Neural crest cell (in vitro differentiated cells): ENCODE results near the gene GNA14. TPM values are rescaled to one million over a fixed set of nuclear protein-coding genes. Genes with fewer than 3 reads are reported as not detected.

ENCODE experiments used
- DNase-seq: peaks from one replicate; pipeline ENCODE4 v3.0.0; 2021; ENCODE audit warnings: low read depth, mixed read lengths, low spot score
- H3K27ac Mint-ChIP-seq: one replicate; pipeline ENCODE4 v1.8.0; 2021; ENCODE audit warnings: mild to moderate bottlenecking, mixed read lengths; ENCODE audit not compliant: unreplicated experiment
- H3K27me3 Mint-ChIP-seq: 2 replicates; pipeline ENCODE4 v1.8.0; 2021; ENCODE audit warnings: low read depth, mild to moderate bottlenecking, mixed read lengths
- H3K36me3 Mint-ChIP-seq: 2 replicates; pipeline ENCODE4 v1.8.0; 2021; ENCODE audit warnings: low read depth, mild to moderate bottlenecking, mixed read lengths
- H3K4me1 Mint-ChIP-seq: 2 replicates; pipeline ENCODE4 v1.8.0; 2021; ENCODE audit warnings: mixed read lengths
- H3K4me3 Mint-ChIP-seq: one replicate; pipeline ENCODE4 v1.8.0; 2021; ENCODE audit warnings: mild to moderate bottlenecking, mixed read lengths
- H3K9me3 Mint-ChIP-seq: 2 replicates; pipeline ENCODE4 v1.8.0; 2021; ENCODE audit warnings: mixed read lengths
- CTCF ChIP-seq: fragments of 200-600 bp; sonication (generic); conservative IDR thresholded peaks from 2 replicates; pipeline ENCODE4 v1.5.0; 2021; ENCODE audit warnings: antibody characterized with exemption, mild to moderate bottlenecking
- total RNA-seq: library from RNA; stranded (reverse); gene quantifications from 2 replicates; pipeline ENCODE4 v1.2.1, GENCODE V29; 2021

Gene GNA14
- total RNA-seq, 1 donor from 2014 or later = not detected

- peaks cover 12% of the 10 kb centered on the region for H3K9me3 Mint-ChIP-seq
- H3K36me3 Mint-ChIP-seq = no peaks in the 10 kb centered on the region
- DNase-seq = no peak
- H3K4me3 Mint-ChIP-seq = no peak overlapping the region
- no peaks in the 10 kb centered on the region for H3K27me3 Mint-ChIP-seq
- no peak for TF ChIP-seq CTCF
- peaks cover 8% of the 10 kb centered on the region for H3K4me1 Mint-ChIP-seq
- no peak overlapping the region for H3K27ac Mint-ChIP-seq
Observed at GRCh38 chr9:77475641-77476473, 172.3 kb downstream of the GNA14 start.

- H3K27me3 Mint-ChIP-seq = no peaks in the 10 kb centered on the region
- H3K9me3 Mint-ChIP-seq = peaks cover 12% of the 10 kb centered on the region
- DNase-seq = no peak
- no peak for TF ChIP-seq CTCF
- H3K4me3 Mint-ChIP-seq = no peak overlapping the region
- no peak overlapping the region for H3K27ac Mint-ChIP-seq
- H3K36me3 Mint-ChIP-seq = no peaks in the 10 kb centered on the region
- peaks cover 8% of the 10 kb centered on the region for H3K4me1 Mint-ChIP-seq
Observed at GRCh38 chr9:77474936-77475335, 173.2 kb downstream of the GNA14 start.

- H3K27me3 Mint-ChIP-seq = no peaks in the 10 kb centered on the region
- peaks cover 8% of the 10 kb centered on the region for H3K4me1 Mint-ChIP-seq
- H3K36me3 Mint-ChIP-seq = no peaks in the 10 kb centered on the region
- DNase-seq = no peak
- H3K9me3 Mint-ChIP-seq = peaks cover 10% of the 10 kb centered on the region
- no peak for TF ChIP-seq CTCF
- no peak overlapping the region for H3K27ac Mint-ChIP-seq
- H3K4me3 Mint-ChIP-seq = no peak overlapping the region
Observed at GRCh38 chr9:77472646-77473045, 175.5 kb downstream of the GNA14 start.

- Mint-ChIP-seq H3K36me3 (no peaks in the 10 kb centered on the region), H3K27ac (no peak overlapping the region), H3K4me3 (no peak overlapping the region), H3K4me1 (peaks cover 17% of the 10 kb centered on the region), H3K27me3 (no peaks in the 10 kb centered on the region), H3K9me3 (peaks cover 10% of the 10 kb centered on the region)
- DNase-seq = no peak
- TF ChIP-seq CTCF = no peak
Observed at GRCh38 chr9:77471572-77471971, 176.6 kb downstream of the GNA14 start.

- no peaks in the 10 kb centered on the region for H3K36me3 Mint-ChIP-seq
- no peak for TF ChIP-seq CTCF
- H3K27me3 Mint-ChIP-seq = no peaks in the 10 kb centered on the region
- peaks cover 12% of the 10 kb centered on the region for H3K4me1 Mint-ChIP-seq
- DNase-seq = no peak
- H3K9me3 Mint-ChIP-seq = peaks cover 10% of the 10 kb centered on the region
- no peak overlapping the region for H3K27ac Mint-ChIP-seq
- H3K4me3 Mint-ChIP-seq = no peak overlapping the region
Observed at GRCh38 chr9:77469515-77470231, 178.4 kb downstream of the GNA14 start.
